HCT116 (cell line): ENCODE results near the gene YIPF3. TPM values are rescaled to one million over a fixed set of nuclear protein-coding genes. Genes with fewer than 3 reads are reported as not detected.

Experiments
- ATAC-seq: fragments of 200-7000 bp; cut with Tn5 transposase; 2 replicates; pipeline ENCODE4 v1.9.1; 2020; ENCODE audit warnings: mild to moderate bottlenecking, moderate library complexity
- BruUV-seq: library from RNA; stranded (reverse); fragments of 400-500 nt; replicated peaks from 2 replicates; lab custom pipeline; 2021; lab: Mats Ljungman, UMichigan
- CTCF ChIA-PET: fragments of 300-600 bp; sonication (Branson Sonifier 250); formaldehyde crosslinking; loops from one replicate; lab custom pipeline; 2021; ENCODE audit warnings: antibody characterized with exemption; lab: Charles Lee
- POLR2A ChIA-PET: fragments of 300-600, 350-600 bp; sonication (Branson Sonifier 250); formaldehyde crosslinking; loops from one replicate; lab custom pipeline; 2021; ENCODE audit warnings: antibody characterized with exemption; lab: Charles Lee
- RAD21 ChIA-PET, 2 experiments: fragments of 300-600 bp; sonication (Branson Sonifier 250); formaldehyde crosslinking; loops; one replicate each; lab custom pipeline; 2023; ENCODE audit warnings: low total read pairs in 2 of 2; ENCODE audit not compliant: uncharacterized antibody in 2 of 2, unreplicated experiment in 2 of 2, low non-redundant PET in 1 of 2; lab: Charles Lee
- DNase-seq: peaks from one replicate; pipeline ENCODE4 v3.0.0-alpha.2; 2010; ENCODE audit warnings: low read depth, low spot score
- H2AFZ ChIP-seq: fragments of 200-600 bp; shearing (Covaris generic), sonication (generic); 2 replicates; pipeline ENCODE4 v1.6.1; 2017; ENCODE audit warnings: low read depth, mixed run types, mixed read lengths, antibody characterized with exemption, low read length; ENCODE audit not compliant: poor library complexity, severe bottlenecking
- H3K27ac ChIP-seq: 2 replicates; pipeline ENCODE4 v1.5.1; 2012; ENCODE audit warnings: low read depth, low read length
- H3K27me3 ChIP-seq: fragments of 200-600 bp; sonication (generic); 2 replicates; pipeline ENCODE4 v1.6.1; 2016; ENCODE audit warnings: mixed run types, low read length, mixed read lengths; ENCODE audit not compliant: insufficient read depth
- H3K36me3 ChIP-seq, 2 experiments: fragments of 200-500 bp in 1 of 2; fragments of 200-600 bp in 1 of 2; sonication (Bioruptor generic) in 1 of 2; sonication (generic) in 1 of 2; 2 replicates each; pipeline versions ENCODE4 v1.5.1 to v1.6.1; 2014 to 2016; ENCODE audit warnings: low read length in 2 of 2, inconsistent platforms in 1 of 2, mixed read lengths in 1 of 2, mixed run types in 1 of 2; ENCODE audit not compliant: insufficient read depth in 2 of 2, control insufficient read depth in 1 of 2
- H3K4me1 ChIP-seq, 2 experiments: fragments of 200-600 bp in 1 of 2; sonication (generic) in 1 of 2; 2 replicates each; pipeline versions ENCODE4 v1.5.1 to v1.6.1; 2012 to 2017; ENCODE audit warnings: low read length in 2 of 2, inconsistent platforms in 1 of 2, mild to moderate bottlenecking in 1 of 2, mixed read lengths in 1 of 2, mixed run types in 1 of 2, moderate library complexity in 1 of 2; ENCODE audit not compliant: insufficient read depth in 2 of 2, control insufficient read depth in 1 of 2
- H3K4me2 ChIP-seq: fragments of 200-600 bp; sonication (generic); 2 replicates; pipeline ENCODE4 v1.6.1; 2017; ENCODE audit warnings: mixed run types, low read length, mixed read lengths
- H3K4me3 ChIP-seq, 2 experiments: fragments of 200-600 bp in 1 of 2; sonication (generic) in 1 of 2; replicated peaks in 1 of 2; 2 replicates each; pipeline ENCODE4 v1.5.1; 2011 to 2016; ENCODE audit warnings: low read length in 2 of 2, control low read depth in 1 of 2, low read depth in 1 of 2, mild to moderate bottlenecking in 1 of 2, mixed read lengths in 1 of 2, mixed run types in 1 of 2
- H3K79me2 ChIP-seq: fragments of 200-600 bp; sonication (generic); 2 replicates; pipeline ENCODE4 v1.6.1; 2017; ENCODE audit warnings: mild to moderate bottlenecking, mixed run types, low read length, moderate library complexity, mixed read lengths; ENCODE audit not compliant: insufficient read depth
- H3K9ac ChIP-seq: fragments of 200-600 bp; sonication (generic); 2 replicates; pipeline ENCODE4 v1.6.1; 2016; ENCODE audit warnings: low read length, mixed read lengths
- H3K9me2 ChIP-seq: fragments of 200-600 bp; sonication (generic), shearing (Covaris generic); 2 replicates; pipeline ENCODE4 v1.6.1; 2017; ENCODE audit warnings: mixed run types, mild to moderate bottlenecking, moderate library complexity; ENCODE audit not compliant: insufficient read depth
- H3K9me3 ChIP-seq, 2 experiments: fragments of 200-500 bp in 1 of 2; fragments of 200-600 bp in 1 of 2; sonication (Bioruptor generic) in 1 of 2; sonication (generic) in 1 of 2; 2 replicates each; pipeline ENCODE4 v1.6.1; 2014 to 2017; ENCODE audit warnings: low read length in 2 of 2, mixed read lengths in 2 of 2, inconsistent platforms in 1 of 2, low read depth in 1 of 2, mild to moderate bottlenecking in 1 of 2, mixed run types in 1 of 2, moderate library complexity in 1 of 2; ENCODE audit not compliant: control insufficient read depth in 1 of 2, insufficient read depth in 1 of 2
- H4K20me1 ChIP-seq: fragments of 200-600 bp; sonication (generic), shearing (Covaris generic); 2 replicates; pipeline ENCODE4 v1.6.1; 2017; ENCODE audit warnings: mixed run types, mild to moderate bottlenecking, moderate library complexity; ENCODE audit not compliant: insufficient read depth
- CTCF ChIP-seq, 3 experiments: fragments of 200-600 bp in 1 of 3; sonication (generic) in 1 of 3; IDR thresholded peaks in 2 of 3; conservative IDR thresholded peaks in 1 of 3; 2 replicates each; pipeline ENCODE4 v1.5.1; 2012 to 2017; ENCODE audit warnings: low read depth in 2 of 3, low read length in 2 of 3, antibody characterized with exemption in 1 of 3, borderline replicate concordance in 1 of 3, control low read depth in 1 of 3, mild to moderate bottlenecking in 1 of 3, mixed read lengths in 1 of 3, mixed run types in 1 of 3, moderate library complexity in 1 of 3; ENCODE audit not compliant: insufficient read depth in 1 of 3
- EGR1 ChIP-seq: IDR thresholded peaks from 2 replicates; pipeline ENCODE4 v1.6.1; 2012; ENCODE audit warnings: low read depth
- POLR2A ChIP-seq: IDR thresholded peaks from 2 replicates; pipeline ENCODE4 v1.7.0; 2011; ENCODE audit warnings: borderline replicate concordance; ENCODE audit not compliant: insufficient read depth, insufficient read length; ENCODE audit errors: extremely low read depth
- RAD21 ChIP-seq: IDR thresholded peaks from 2 replicates; pipeline ENCODE4 v1.6.1; 2012; ENCODE audit warnings: low read depth, mild to moderate bottlenecking
- YY1 ChIP-seq: IDR thresholded peaks from 2 replicates; pipeline ENCODE4 v1.6.1; 2011; ENCODE audit warnings: low read length, low read depth, moderate library complexity, mild to moderate bottlenecking; ENCODE audit not compliant: insufficient replicate concordance; ENCODE audit errors: extremely low read depth
- intact Hi-C: fragments of 100-400 bp; cut with micrococcal nuclease; formaldehyde crosslinking; loops from 2 replicates; pipeline ENCODE4 v1.10.0; 2022
- total RNA-seq: library from RNA; stranded (reverse); gene quantifications from one replicate; pipeline ENCODE4 v1.2.1, GENCODE V29; 2021; ENCODE audit not compliant: unreplicated experiment
- TF ChIP-seq, protein P1 (sequence below): IDR thresholded peaks from 2 replicates; pipeline ENCODE4 v1.6.1; 2011; ENCODE audit warnings: mild to moderate bottlenecking, low read length, moderate library complexity; ENCODE audit not compliant: insufficient replicate concordance; ENCODE audit errors: extremely low read depth
- TF ChIP-seq, protein P2 (sequence below): IDR thresholded peaks from 2 replicates; pipeline ENCODE4 v1.6.1; 2012; ENCODE audit warnings: low read depth

YIPF3 gene
- total RNA-seq, 1 experiment from 2014 or later = 84.5 TPM

GRCh38 chr6:43495409-43495941, 21.3 kb downstream of the YIPF3 start:
- ATAC-seq = peak; percentile 54
- 0 out of 4 replicates have a peak overlapping the region, but pooled peaks of 1 of the 2 experiments have one; percentile 11 for H3K4me3 ChIP-seq

More at GRCh38 chr6:43495409-43495941, 21.3 kb downstream of the YIPF3 start:
- H2AFZ ChIP-seq = no peak overlapping the region
- no peaks in the 10 kb centered on the region for H3K9me2 ChIP-seq
- H3K27me3 ChIP-seq = no peaks in the 10 kb centered on the region
- TF ChIP-seq RAD21 = peak; percentile 51
- no peak for TF ChIP-seq EGR1
- peak; percentile 30 to 52 (median 41); a peak in 4 of 6 replicates for TF ChIP-seq CTCF (IDR thresholded peaks at IDR 0.05 in 2 of 3, conservative IDR thresholded peaks at IDR 0.05 in 1 of 3; ENCODE audit: borderline replicate concordance in 1 of 3, insufficient read depth in 1 of 3, low read depth in 2 of 3, low read length in 2 of 3)
- TF ChIP-seq, protein P1, sequence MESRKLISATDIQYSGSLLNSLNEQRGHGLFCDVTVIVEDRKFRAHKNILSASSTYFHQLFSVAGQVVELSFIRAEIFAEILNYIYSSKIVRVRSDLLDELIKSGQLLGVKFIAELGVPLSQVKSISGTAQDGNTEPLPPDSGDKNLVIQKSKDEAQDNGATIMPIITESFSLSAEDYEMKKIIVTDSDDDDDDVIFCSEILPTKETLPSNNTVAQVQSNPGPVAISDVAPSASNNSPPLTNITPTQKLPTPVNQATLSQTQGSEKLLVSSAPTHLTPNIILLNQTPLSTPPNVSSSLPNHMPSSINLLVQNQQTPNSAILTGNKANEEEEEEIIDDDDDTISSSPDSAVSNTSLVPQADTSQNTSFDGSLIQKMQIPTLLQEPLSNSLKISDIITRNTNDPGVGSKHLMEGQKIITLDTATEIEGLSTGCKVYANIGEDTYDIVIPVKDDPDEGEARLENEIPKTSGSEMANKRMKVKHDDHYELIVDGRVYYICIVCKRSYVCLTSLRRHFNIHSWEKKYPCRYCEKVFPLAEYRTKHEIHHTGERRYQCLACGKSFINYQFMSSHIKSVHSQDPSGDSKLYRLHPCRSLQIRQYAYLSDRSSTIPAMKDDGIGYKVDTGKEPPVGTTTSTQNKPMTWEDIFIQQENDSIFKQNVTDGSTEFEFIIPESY = no peak
- TF ChIP-seq, protein P2, sequence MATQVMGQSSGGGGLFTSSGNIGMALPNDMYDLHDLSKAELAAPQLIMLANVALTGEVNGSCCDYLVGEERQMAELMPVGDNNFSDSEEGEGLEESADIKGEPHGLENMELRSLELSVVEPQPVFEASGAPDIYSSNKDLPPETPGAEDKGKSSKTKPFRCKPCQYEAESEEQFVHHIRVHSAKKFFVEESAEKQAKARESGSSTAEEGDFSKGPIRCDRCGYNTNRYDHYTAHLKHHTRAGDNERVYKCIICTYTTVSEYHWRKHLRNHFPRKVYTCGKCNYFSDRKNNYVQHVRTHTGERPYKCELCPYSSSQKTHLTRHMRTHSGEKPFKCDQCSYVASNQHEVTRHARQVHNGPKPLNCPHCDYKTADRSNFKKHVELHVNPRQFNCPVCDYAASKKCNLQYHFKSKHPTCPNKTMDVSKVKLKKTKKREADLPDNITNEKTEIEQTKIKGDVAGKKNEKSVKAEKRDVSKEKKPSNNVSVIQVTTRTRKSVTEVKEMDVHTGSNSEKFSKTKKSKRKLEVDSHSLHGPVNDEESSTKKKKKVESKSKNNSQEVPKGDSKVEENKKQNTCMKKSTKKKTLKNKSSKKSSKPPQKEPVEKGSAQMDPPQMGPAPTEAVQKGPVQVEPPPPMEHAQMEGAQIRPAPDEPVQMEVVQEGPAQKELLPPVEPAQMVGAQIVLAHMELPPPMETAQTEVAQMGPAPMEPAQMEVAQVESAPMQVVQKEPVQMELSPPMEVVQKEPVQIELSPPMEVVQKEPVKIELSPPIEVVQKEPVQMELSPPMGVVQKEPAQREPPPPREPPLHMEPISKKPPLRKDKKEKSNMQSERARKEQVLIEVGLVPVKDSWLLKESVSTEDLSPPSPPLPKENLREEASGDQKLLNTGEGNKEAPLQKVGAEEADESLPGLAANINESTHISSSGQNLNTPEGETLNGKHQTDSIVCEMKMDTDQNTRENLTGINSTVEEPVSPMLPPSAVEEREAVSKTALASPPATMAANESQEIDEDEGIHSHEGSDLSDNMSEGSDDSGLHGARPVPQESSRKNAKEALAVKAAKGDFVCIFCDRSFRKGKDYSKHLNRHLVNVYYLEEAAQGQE = no peak
- no peak for TF ChIP-seq POLR2A
- no peak for TF ChIP-seq YY1
- H3K4me1 ChIP-seq = peaks cover 27 to 50% of the 10 kb centered on the region in 2 experiments
- no peaks in the 10 kb centered on the region for H3K9me3 ChIP-seq
- no peaks in the 10 kb centered on the region for H4K20me1 ChIP-seq
- peaks cover 41% of the 10 kb centered on the region for H3K79me2 ChIP-seq
- intact Hi-C loops = loop anchor here (5.0 kb wide), 1 partner anchor 593 kb away; no protein-coding TSS in a partner anchor
- no peak for DNase-seq
- RAD21 ChIA-PET = interaction anchor here (0.9 kb wide), 2 partner anchors 15 to 38 kb away, joined by 3 read pairs; partner anchors contain the start of gene LRRC73 (in 1 of the 2)
- CTCF ChIA-PET = interaction anchor here (0.7 to 3.1 kb wide), 6 partner anchors 8 to 321 kb away, joined by 3 to 25 read pairs (median 14); no protein-coding TSS in a partner anchor
- H3K27ac ChIP-seq = peak overlapping the region; percentile 57
- peak overlapping the region; percentile 76 for H3K4me2 ChIP-seq
- BruUV-seq = no TSS peak
- H3K9ac ChIP-seq = peak overlapping the region; percentile 54
- peaks cover 4 to 29% of the 10 kb centered on the region in 2 experiments; a peak in 3 of 4 replicates for H3K36me3 ChIP-seq
- POLR2A ChIA-PET = interaction anchor here (1.1 to 1.4 kb wide), 2 partner anchors 12 to 18 kb away, joined by 3 to 4 read pairs; partner anchors contain the start of gene TJAP1
